Stimulated activated CD8-positive, alpha-beta memory T cell treated with anti-CD3 and anti-CD28 coated beads, Interleukin-15, amount 100 ng/mL, for 4 hours (primary cell): ENCODE results near the gene OR2J3.
"Not testable (repeated sequence)": the region's sequence is repeated elsewhere in the genome, so short reads cannot be mapped to it uniquely, and the experiment has no call there.

Experiments
- DNase-seq, 2 donors: peaks; one replicate each; pipeline ENCODE4 v3.0.0-alpha.2; 2020; ENCODE audit warnings: low read depth in 2 of 2

Gene OR2J3

GRCh38 chr6:29107758-29108157, at the start of gene OR2J3:
OR2J3 (plus strand) TSS chr6:29108058; CDS start chr6:29111891, 3,833 bp downstream.
- no peak for DNase-seq

- DNase-seq = no peak
These were observed 35.8 kb upstream of the OR2J3 start for GRCh38 chr6:29071831-29072723.

DNA sequence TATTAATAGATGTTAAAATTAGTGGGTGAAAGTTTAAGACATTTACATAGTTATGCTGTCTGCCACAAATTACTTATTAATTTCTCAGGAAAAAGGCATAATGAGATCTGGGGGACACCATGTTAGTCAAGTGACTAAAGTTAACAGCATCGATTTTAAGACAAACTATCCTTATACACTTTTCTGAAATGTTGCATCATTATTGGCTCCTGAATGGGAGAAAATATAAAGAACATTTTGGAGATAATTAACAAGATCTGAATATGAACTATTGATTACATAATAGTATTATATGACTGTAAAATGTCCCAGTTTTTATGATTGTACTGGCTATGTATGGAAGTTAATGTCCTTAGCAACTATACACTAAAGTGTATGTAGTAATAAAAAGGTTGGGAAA, 28.7 kb upstream of the OR2J3 start:
- no peak for DNase-seq

DNA sequence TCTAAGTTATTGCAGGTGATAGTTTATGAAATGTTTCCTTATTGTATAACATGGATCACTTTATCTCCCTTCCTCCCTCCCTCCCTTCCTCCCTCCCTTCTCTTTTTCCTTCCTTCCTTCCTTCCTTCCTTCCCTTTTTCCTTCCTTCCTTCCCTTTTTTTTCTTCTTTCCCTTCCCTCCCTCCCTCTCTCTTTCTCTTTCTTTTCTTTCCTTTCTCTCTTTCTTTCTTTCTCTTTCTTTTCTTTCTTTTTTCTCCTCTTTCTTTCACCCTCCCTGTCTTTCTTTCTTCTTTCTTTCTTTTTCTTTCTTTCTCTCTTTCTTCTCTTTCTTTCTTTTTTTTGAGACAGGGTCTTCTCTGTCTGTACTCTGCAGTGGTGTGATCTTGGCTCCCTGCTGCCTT, 26.5 kb upstream of the OR2J3 start:
- no peak for DNase-seq

GRCh38 chr6:29082457-29082856, 25.4 kb upstream of the OR2J3 start:
- no peak for DNase-seq

DNA sequence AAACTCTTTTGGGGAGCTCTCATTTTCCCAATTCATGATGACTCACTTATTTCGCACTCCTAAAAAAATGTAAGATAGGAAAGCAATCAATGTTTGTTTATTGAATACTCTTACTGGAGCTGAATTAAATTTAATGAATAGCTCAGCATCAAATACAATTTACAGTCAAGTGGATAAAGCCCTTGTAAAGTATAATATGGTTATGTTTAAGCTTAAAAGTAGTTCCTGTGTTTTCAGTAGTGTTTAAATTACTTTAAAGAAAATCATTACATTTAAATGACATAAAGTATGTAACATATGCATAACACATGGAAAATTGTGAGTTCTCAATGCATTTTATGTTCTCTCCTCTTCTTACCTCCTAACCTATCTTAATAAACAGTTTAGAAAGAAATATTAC, 20.6 kb upstream of the OR2J3 start, which contains the start of gene OR2B3:
OR2B3 (minus strand) TSS at position 101 of the 400 bp plus-strand sequence; CDS start at position 36, 65 bp downstream.
- no peak for DNase-seq

DNA sequence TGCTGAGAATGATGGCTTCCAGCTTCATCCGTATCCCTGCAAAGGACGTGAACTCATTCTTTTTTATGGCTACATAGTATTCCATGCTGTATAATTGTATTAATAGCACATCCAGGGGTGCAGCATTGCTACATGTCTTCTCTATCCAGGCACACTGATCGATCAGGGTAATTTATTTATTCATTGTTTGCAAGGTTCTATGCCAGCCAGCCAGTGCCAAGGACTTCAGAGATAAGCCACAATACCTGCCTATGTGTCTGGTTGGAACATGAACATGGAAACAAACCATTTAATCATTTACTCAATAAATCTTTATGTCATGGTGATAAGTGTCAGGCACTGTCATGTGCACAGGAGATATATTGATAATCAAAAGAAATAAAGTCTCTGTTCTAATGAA, 14.9 kb upstream of the OR2J3 start:
- DNase-seq = no peak

DNA sequence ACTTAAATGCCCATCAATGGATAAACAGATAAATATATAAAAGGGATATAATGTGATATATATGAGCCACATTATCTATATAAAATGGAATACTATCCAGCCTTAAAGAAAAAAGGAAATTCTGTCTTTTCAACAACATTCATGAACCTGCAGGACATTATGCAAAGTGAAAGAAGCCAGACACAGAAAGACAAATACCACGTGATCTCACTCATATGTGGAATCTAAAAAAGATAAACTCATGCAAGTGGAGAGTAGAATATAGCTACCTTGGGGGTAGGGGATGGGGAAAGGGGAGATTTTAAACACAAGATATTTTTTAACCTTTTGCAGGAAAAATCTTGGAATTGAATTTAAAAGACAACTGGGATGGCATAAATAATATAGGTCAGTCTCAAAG, 10.1 kb upstream of the OR2J3 start:
- DNase-seq = no peak

DNA sequence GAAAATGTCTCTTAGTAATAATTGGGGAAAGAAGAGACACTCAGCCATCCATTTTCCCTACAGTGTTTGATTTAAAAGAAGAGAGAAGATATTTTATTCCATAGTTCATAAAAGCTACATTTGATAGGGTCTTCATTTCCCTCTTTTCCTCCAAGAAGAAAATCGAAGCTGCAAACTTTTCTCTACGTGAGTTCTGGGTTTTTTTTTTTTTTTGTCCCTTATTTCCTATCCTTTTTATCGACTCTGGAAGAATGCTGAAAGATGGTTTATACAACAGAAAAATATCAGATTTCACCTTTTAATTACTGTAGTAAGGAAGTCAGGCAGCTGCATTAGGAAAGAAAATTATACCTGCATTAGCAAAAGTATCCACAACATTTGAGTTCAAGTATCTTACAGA, 8.7 kb upstream of the OR2J3 start, which contains the start of gene OR2J1:
OR2J1 (plus strand) TSS at position 301 of the 400 bp plus-strand sequence. CDS start 1,453 bp downstream, outside the sequence.
- no peak for DNase-seq

- no peak for DNase-seq
These were observed 4.3 kb downstream of the OR2J3 start for GRCh38 chr6:29112135-29112534.

- not testable (repeated sequence) for DNase-seq
These were observed 7.1 kb downstream of the OR2J3 start for GRCh38 chr6:29114964-29115363.

DNA sequence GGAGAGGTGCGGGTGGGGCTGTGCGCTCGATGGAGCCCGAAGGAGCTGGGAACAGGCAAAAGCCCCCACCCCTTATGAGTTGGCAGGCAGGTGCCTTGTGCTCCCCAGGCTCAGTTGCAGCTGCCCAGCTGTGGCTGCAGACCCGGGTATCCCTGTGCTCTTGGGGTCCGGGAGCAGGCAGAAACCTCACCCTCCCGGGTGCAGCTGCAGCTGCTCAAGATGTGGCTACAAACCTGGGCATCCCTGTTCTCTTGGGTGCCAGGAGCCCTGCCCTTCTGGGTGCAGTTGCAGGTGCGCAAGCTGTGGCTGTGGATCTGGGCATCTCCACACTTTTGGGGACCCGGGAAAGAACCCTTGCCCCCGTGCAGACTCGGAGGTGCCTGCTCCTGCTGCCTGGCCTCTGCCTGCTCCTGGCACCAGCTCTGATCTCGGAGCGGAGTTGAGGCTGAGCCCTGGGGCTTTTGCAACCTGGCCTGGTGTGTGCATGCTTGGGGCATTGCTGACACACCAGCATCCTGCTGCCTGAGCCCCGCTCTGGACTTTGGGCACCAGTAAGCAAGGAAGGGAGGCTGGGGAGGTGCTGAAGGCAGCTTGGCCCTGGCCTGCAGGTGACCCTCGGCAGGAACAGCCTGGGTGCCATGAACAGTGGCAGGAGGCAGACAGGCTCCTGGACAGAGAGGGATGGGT, 21.6 kb downstream of the OR2J3 start:
- no peak for DNase-seq

DNA sequence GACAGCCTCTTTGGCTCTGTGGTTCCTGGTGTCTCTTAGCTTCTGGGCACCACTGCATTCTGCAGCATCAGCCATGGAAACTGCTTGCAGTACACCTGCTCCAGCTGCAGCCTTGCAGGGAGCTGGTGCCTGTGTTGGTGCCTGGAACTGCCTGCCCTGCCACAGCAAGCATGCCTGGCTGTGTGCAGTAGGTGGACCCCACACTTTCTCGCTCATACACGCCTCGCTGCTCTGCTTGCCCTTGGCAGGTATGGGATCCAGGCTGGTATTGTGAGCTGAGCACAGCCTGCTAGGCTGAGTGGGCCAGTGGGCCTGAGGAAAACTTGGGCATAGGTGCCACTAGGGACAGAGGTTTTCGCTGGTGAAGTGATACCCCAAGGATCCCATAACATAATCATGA, 22.8 kb downstream of the OR2J3 start:
- DNase-seq = no peak

- no peak for DNase-seq
These were observed 23.8 kb downstream of the OR2J3 start for GRCh38 chr6:29131691-29132090.

- no peak for DNase-seq
These were observed 29.9 kb downstream of the OR2J3 start for GRCh38 chr6:29137724-29138123.

DNA sequence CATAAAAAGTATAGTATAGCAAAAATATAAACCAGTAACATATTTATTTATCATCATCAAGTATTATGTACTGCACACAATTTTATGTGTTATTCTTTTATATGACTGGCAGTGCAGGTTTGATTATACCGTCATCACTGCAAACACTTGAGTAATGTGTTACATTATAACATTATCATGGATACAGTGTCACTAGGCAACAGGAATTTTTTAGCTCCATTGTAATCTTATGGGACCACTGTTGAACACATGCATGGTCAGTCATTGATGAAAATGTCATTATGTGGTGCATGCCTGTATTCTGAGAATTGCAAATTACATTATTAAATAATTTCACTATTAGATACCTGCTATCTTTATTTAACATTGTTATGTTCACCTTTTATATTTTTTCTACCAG, 33.7 kb downstream of the OR2J3 start:
- no peak for DNase-seq

- DNase-seq = no peak
These were observed 34.5 kb downstream of the OR2J3 start for GRCh38 chr6:29142309-29142708.

DNA sequence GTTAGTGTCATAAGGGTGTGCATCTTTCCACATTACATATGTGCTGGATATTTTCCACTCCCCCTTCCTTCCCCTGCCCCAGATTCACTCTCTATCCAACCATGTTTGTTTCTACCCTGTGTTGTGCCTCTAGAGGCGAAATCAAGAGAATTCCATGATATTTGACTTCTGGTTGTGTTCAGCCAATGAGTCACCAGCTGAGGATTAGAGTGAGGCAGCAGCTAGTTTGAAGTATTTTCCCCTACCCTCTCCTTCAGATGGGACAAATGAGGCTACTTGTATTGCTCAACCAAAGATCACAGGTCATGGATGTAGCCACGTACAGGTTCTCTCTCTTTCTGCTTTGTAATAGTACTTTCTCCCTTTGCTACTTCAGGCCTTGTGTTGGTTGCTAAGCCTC, 38.3 kb downstream of the OR2J3 start:
- DNase-seq = no peak

- no peak for DNase-seq
These were observed 39.2 kb downstream of the OR2J3 start for GRCh38 chr6:29147074-29147473.

DNA sequence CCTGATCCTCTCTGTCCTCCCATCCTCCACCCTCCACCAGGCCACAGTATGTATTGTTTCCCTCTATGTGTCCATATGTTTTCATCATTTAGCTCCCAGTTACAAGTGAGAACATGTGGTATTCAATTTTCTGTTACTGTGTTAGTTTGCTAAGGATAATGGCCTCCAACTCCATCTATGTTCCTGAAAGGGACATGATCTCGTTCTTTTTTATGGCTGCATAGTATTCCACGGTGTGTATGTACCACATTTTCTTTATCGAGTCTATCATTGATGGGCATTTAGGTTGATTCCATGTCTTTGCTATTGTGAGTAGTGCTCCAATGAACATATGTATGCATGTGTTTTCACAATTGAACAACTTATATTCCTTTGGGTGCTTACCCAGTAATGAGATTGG, 41.6 kb downstream of the OR2J3 start:
- not testable (repeated sequence) for DNase-seq

GRCh38 chr6:29153083-29153482, 45.2 kb downstream of the OR2J3 start:
- DNase-seq = no peak

DNA sequence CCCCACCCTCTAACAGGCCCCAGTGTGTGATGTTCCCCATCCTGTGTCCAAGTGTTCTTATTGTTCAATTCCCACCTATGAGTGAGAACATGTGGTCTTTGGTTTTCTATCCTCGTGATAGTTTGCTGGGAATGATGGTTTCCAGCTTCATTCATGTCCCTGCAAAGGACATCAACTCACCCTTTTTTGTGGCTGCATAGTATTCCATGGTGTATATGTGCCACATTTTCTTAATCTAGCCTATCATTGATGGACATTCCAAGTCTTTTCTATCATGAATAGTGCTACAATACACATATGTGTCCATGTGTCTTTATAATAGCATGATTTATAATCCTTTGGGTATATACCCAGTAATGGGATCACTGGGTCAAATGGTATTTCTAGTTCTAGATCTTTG, 47.3 kb downstream of the OR2J3 start:
- DNase-seq = not testable (repeated sequence)

DNA sequence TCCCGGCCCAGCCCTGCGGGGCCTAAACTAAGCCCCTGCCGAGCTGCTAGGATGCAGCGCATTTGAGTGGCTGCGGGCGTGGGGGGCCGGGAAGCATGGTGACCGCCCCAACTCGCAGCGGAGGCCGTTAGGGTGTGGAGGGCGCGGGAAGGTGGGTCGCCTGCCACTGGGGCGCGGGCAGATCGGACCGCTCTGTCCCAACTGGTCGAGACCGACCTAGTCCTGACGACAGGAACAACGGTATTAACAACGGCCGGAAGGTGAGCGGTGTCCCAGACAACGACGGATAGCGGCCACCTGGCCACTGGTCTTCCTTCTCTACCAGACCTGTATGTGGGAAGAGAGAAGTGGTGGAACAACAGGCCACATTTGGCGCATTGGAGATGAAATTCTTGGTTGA, 52.1 kb downstream of the OR2J3 start:
- not testable (repeated sequence) for DNase-seq
